Renal cortex interstitium (tissue), 11 donors: Measurements from ENCODE around the gene ME1. TPM values are rescaled to one million over a fixed set of nuclear protein-coding genes. Genes with fewer than 3 reads are reported as not detected.

Experiments
- DNase-seq, 11 donors: peaks; one replicate each; pipeline ENCODE4 v3.0.0-alpha.2; 2013; ENCODE audit warnings: low read depth in 9 of 11, low spot score in 4 of 11; ENCODE audit errors: extremely low read depth in 1 of 11
- polyA plus RNA-seq, 3 donors: library from polyadenylated mRNA; unstranded; fragments of 120-200 nt; gene quantifications; one replicate each; pipeline ENCODE4 v1.2.1, GENCODE V29; 2013; ENCODE audit not compliant: insufficient read length in 3 of 3

ME1 gene
- polyA plus RNA-seq, 3 donors = 1.8 to 2.7 (median 2.1) TPM

DNA sequence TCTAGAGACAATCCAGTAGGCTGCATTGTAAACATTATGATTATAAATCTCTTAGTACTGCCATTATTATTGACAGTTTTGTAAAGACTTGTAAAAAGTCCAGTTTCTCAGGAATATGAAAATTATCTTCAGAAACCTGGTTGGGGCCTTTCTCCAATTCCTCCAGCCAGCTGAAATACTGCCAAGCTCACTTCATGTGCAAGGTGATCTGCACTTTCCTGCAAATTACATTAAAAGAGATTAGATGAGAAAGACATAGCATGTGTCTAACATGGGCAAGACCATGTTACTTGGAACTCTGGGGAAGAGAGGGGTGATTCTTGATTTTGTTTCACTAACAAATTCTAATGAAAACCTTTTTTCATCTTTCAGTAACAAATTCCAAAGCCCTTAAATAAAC lies 261.7 kb downstream of the ME1 start:
- DNase-seq = no peak

DNA sequence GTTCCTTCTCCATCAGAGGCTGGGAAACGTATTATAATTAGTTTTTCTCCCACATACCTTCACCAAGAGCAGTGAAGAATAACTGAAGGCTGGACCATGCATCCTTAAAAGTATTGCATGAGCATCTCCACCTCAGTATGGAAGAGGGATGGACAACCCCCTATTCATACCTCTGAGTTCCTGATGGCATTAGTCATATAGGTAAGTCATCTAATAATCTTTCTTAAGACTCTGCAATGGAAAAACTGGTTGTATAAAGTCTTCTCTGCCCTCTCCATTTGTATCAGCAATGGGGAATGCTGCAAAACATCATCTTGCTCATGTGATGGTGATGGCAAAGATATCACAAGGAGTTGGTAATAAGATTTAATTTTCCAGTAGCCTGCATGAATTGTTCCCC lies 262.3 kb downstream of the ME1 start:
- no peak for DNase-seq

DNA sequence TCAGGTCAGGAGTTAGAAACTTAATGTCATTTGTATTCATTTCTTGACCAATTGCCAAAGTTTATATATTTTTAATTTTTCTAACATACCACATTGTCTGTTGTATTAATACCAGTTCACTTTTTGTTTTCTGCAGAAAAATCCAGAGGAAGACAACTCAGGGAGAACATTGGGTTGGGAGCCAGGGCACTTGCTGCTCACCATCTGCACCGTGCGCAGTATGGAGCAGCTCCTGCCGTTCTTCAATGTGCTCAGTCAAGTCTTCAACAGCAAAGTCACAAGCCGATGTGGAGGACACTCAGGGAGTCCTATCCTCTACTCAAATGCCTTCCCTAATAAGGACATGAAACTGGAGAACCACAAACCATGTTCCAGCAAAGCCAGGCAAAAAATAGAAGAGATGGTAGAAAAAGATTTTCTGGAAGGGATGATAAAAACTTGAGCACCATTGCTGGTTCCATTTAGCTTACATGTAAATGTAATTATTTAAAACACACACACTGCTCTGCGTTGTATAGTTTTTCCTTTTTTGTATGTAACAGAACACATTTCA lies 263.0 kb downstream of the ME1 start:
- DNase-seq = no peak

Other genes with a start within 250 kb of the ME1 start
- 10 to 100 TPM; 41.1 to 52.6 (median 46.8) TPM for gene PGM3, start 237.8 kb downstream of the ME1 start, polyA plus RNA-seq
- 1 to 10 TPM; 6.5 to 8.3 (median 7.3) TPM for gene RWDD2A, start 237.7 kb downstream of the ME1 start, polyA plus RNA-seq
- 10 to 100 TPM; 35.2 to 38.7 (median 36.7) TPM for gene PRSS35, start 81.5 kb upstream of the ME1 start, polyA plus RNA-seq